HG03175 (cell line): ENCODE measurements around the gene COL4A1.
"Not testable (repeated sequence)": the region's sequence is repeated elsewhere in the genome, so short reads cannot be mapped to it uniquely, and the experiment has no call there.

ENCODE experiments used
- ATAC-seq: cut with Tn5 transposase; IDR thresholded peaks from one replicate; pipeline ENCODE4 v1.9.1; 2021; ENCODE audit warnings: mild to moderate bottlenecking, moderate library complexity; ENCODE audit not compliant: unreplicated experiment

COL4A1 gene

GRCh38 chr13:110324026-110324749 lies 17.2 kb upstream of the COL4A1 start:
- ATAC-seq, result no peak

GRCh38 chr13:110323172-110323891 lies 16.4 kb upstream of the COL4A1 start:
- ATAC-seq, result no peak

GRCh38 chr13:110322828-110323171 lies 15.8 kb upstream of the COL4A1 start:
- no peak for ATAC-seq

- no peak for ATAC-seq
These were observed 15.3 kb upstream of the COL4A1 start for GRCh38 chr13:110322126-110322827.

DNA sequence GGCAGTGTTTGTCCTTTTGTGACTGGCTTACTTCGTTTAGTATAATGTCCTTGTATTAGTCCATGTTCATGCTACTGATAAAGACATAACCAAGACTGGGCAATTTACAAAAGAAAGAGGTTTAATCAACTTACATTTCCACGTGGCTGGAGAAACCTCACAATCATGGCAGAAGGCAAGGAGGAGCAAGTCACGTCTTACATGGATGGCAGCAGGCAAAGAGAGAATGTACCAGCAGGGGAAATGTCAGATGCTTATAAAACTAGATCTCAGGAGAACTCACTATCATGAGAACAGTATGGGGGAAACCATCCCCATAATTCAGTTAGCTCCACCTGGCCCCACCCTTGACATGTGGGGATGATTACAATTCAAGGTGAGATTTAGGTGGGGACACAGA lies 14.6 kb upstream of the COL4A1 start:
- ATAC-seq, result not testable (repeated sequence)

GRCh38 chr13:110320645-110321044 lies 13.7 kb upstream of the COL4A1 start:
- ATAC-seq, result no peak

- no peak for ATAC-seq
These were observed 13.0 kb upstream of the COL4A1 start for GRCh38 chr13:110319774-110320509.

- ATAC-seq, result no peak
These were observed 12.4 kb upstream of the COL4A1 start for GRCh38 chr13:110319397-110319773.

GRCh38 chr13:110318920-110319319 lies 12.0 kb upstream of the COL4A1 start:
- no peak for ATAC-seq

DNA sequence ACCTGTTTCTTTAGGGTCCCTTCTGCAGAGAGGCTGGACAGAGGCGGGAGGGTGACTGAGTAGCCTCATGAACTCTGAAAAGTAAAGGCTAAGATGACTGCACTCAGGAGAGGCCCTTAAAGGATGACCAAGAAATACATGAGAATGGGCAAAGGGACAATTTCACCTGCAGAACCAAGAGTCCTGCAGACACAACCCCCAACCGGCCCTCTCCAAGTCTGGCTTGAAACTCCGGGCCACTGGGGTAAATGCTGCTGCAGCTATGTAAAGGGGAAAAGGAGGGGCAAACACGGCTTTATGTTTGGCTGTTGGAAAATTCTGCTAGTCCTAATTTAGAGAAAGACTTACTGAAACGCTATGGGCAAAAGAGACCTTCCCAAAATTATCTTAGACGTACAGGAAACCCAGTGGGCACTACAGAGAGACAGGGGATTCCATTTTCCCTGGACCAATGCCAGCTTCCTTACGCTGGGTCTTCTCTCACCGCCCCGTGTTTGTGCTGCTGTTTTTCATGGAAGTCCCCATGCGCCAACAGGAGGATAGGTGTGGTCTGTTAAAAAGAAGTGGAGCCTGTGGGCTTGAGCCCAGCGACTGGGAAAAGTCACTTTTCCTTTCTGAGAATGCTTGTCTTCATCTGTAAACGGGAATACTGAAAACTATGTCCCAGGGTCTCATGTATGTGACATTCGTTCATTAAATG lies 10.7 kb upstream of the COL4A1 start:
- no peak for ATAC-seq

DNA sequence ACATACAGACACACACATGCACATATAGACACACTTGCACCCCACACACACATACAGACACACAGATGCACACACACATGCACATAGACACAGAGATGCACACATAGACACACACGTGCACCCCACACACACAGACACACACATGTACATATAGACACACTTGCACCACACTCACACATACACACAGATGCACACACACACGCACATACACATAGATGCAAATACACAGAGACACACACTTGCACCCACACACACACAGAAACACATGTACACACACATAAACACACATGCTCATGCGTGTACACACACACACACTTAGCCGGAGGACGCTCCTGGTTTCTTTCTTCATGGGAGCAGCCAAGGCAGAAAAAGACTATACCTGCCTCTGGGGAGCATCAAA lies 10.1 kb upstream of the COL4A1 start:
- ATAC-seq, result no peak

GRCh38 chr13:110316196-110316595 lies 9.2 kb upstream of the COL4A1 start:
- ATAC-seq, result no peak

- ATAC-seq, result no peak
These were observed 7.7 kb upstream of the COL4A1 start for GRCh38 chr13:110314516-110315245.

GRCh38 chr13:110313733-110314132 lies 6.8 kb upstream of the COL4A1 start:
- not testable (repeated sequence) for ATAC-seq

GRCh38 chr13:110313261-110313660 lies 6.3 kb upstream of the COL4A1 start:
- ATAC-seq, result not testable (repeated sequence)

GRCh38 chr13:110312339-110313031 lies 5.5 kb upstream of the COL4A1 start:
- ATAC-seq, result no peak

GRCh38 chr13:110311443-110312338 lies 4.7 kb upstream of the COL4A1 start:
- ATAC-seq, result no peak
